Activated CD4-positive, CD25-positive, alpha-beta regulatory T cell treated with anti-CD3 and anti-CD28 coated beads, Interleukin-2, amount 50 U/mL, for 16 hours (primary cell): ENCODE measurements around the gene CRLF1.

Experiments used
- DNase-seq: peaks from one replicate; pipeline ENCODE4 v3.0.0-alpha.2; 2020; ENCODE audit warnings: low read depth, low spot score

CRLF1 gene

DNA sequence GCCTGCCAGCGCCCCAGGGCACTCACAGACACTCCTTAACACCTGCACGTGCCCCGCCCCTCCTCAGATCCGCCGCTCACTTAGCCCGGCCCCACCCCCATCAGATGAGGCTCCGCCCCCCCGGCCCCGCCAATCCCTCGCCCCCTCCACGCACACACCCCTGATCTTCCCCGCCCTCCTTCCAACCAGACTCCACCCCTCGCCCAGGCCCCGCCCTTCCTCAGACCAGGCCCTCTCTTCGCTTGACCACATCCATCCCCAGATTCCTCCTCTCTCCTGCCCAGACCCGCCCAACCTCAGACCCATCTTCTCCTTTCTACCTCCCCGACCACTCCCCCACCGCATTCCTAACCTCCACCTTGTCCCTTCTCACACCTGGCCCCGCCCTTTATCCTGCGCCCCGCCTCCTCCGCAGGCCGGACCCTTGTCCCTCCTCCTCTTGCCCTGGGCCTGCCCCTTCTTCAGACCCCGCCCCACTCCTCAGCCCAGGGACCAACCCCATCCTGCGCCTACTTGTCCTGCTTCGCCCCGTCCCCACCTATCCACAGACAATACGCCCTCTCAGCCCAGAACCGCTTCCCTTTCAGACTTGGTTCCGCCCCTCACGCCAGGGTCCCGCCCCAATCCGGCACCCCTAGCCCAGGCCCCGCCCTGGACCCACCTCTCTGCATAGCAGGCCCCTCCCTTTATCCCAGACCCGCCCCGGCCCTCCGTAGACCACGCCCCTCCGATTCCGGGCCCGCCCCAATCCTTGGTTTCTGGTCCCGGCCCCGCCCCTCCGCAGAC, 29.8 kb upstream of the CRLF1 start:
- peak; percentile 98 for DNase-seq

DNA sequence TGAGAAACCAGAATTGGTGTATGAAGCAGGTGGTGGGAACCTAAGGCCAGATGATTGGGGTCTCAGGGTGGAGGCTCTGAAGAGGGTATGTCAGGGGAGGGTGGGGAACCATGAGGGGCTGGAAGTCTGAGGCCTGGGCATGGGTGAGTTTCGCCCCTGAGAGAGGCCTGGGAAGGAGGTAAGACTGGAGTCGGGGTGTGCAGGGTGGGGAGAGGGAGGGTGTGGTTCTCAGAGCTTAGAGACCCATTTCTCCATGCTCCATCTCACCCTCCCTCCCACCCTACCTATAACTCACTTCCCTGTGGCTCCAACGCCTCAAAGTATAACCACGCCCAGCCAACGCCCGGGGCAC, 29.2 kb upstream of the CRLF1 start:
- no peak for DNase-seq

DNA sequence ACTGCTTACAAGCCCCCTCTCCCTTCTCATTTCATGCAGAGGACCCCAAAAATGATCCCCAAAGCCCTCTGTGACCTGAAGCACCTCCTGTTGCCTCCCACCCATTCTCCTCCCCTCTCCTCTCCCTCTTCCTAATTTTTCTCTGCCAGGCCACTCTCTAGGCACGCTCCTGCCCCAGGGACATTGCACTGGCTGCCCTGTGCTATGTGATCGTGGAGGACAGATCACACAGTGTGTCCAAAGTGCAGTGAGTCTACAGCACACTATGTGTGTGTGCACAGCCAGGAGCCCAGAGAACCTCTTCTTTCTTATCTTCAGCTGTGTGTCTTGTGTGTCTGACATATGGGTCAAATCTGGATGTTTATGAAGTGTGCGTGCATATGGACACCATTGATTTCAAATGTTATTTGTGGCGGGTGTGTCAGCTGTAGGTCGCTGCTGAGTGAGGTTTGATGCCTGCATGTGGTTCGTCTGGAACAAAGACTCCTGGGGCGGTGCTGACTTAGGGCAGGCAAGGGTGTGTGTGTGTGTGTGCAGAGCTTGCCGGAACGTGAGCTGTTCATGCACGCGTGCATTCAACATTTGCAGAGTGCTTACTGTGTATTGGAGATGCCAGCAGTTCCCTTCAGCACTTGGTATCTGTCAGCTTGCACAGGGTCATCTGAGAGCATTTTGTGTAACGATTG, 28.2 kb upstream of the CRLF1 start:
- DNase-seq, result no peak

DNA sequence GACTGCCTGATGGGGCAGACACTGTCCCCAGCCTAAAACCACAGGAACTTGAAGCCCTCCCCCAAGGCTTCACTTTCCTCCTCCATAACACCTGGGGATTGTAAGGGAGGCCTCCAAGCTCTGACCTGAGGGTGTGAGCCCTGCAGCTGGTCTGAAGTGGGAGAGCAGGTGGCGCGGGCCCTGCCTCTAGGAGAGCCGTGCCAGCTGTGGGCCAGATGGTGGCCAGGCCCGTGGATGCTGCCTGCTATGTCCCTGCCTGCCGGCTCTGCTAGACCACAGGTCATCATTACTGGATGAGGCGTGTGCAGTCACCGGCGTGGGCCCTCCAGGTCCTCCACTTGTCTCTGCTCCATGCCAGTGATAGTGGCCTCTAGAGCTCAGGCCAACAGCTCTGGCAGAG, 26.7 kb upstream of the CRLF1 start:
- no peak for DNase-seq

DNA sequence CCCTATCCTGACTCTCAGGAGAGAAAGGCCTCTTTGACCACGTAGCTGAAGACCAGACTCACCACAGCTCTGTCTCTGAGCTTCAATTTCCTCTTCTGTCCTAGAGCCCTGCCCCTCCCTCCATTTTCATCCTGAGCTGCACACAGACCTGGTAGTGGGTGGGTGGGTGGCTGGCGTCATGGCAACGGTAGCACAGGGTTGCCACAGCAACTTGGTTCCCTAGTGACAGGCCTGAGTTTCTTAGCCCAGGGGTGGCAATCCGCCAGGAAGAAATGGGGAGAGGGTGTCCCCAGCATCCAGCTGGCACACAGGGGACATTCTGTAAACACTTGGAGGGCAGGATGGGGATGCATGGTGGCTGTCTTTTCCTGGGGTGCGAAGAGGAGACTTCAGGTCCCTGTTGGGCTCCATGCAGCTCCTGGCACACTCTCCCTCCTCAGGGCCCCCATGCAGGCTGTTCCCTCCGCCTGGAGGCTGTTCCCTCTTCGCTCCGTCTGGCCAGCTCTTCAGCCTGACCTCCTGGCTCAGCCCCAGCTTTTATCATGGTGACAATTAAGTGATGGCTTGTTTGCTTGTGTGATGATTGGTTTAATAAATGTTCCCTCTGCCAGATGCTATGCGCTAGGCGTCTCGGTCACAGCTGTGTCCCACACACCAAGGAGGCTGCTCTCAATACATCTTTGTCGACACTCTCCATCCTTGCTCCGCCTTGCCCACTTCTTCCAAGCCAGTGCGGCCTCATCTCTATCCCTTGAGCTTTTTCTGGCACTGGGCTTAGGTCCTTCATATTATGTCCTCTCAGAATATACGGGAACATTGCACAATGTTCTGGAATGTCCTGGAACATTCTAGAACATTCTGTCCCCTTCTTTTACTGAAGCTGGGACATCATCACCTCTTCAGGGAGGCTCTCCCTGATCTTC, 22.8 kb upstream of the CRLF1 start:
- DNase-seq, result no peak

DNA sequence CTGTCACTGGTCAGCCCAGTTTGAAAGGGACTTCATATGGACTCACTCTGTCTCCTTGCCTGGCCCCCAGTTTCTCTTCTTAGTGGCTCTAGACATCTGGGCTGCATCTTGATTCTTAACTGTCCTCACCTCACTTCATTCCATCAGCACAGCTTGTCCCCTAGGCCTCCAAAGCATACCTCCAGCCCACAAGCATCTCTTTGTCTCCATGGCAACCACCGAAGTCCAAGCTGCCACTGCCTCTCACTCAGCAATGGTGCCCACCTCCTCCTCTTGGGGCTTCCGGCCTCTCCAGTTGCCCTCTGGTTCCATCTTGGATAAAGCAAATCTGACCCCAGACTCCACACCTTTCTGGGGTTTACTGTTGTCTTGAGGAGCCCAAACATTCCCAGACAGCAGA, 20.3 kb upstream of the CRLF1 start:
- DNase-seq, result no peak

DNA sequence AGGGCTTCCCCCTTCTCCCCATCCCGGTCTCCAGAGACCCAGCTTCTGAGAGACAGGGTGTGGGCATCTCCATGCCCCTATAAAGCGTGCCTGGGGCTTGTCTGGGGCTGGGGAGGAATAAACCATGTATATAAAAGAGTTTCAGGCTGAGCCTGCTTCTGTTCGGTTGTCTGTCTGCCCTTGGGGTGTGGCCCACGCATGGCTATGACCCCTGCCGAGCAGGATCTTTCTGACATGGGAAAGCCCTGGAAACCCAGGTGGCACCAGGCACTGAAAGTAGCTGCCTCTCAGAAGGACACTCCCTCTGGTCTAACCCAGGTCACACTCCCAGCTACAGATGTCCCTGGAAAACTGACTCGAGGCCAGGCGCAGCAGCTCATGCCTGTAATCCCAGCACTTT, 14.3 kb upstream of the CRLF1 start:
- no peak for DNase-seq

DNA sequence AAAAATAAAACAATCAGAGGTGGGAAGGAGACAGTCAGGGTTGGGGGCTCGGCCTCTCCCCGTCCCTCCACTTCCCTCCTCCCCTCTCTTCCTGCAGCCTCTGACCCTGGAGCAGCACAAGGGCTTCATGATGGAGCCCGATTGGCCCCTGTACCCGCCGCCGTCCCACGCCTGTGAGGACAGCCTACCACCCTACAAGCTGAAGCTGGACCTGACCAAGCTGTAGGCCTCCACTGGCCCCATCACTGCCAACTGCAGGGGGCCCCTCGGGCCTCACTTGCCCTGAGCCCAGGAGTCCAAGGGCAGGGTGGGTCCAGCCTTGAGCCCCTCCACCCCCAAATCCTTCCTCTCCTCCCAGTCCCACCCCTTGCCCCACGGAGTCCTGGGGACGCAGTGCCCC, 13.7 kb upstream of the CRLF1 start:
- no peak for DNase-seq

DNA sequence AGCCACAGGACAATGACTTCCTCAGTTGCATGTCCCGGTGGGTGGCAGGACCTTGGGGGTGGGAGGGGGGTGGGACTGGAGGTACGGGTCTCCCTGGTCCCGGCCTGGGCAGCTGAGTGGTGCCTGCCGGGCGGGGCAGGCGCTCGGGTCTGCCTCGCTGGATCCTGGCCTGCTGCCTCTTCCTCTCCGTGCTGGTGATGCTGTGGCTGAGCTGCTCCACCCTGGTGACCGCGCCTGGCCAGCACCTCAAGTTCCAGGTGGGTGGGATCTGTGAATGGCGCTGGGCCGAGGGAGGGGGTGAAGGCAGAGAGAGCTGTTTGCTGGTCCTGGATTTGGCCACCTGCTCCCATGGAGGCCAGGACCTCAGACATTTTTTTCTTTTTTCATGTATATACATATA, 11.6 kb upstream of the CRLF1 start:
- DNase-seq, result no peak

DNA sequence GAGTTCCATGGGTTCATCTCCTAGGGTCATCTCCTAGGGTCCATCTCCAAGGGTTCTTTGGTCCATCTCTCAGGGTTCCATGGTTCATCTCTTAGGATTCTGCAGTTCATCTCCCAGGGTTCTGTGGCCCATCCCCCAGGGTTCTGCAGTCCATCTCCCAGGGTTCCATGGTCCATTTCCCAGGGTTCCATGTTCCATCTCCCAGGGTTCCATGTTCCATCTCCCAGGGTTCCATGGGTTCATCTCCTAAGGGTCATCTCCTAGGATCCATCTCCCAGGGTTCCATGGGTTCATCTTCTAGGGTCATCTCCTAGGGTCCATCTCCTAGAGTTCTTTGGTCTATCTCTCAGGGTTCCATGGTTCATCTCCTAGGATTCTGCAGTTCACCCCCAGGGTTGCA, 11.0 kb upstream of the CRLF1 start:
- no peak for DNase-seq

DNA sequence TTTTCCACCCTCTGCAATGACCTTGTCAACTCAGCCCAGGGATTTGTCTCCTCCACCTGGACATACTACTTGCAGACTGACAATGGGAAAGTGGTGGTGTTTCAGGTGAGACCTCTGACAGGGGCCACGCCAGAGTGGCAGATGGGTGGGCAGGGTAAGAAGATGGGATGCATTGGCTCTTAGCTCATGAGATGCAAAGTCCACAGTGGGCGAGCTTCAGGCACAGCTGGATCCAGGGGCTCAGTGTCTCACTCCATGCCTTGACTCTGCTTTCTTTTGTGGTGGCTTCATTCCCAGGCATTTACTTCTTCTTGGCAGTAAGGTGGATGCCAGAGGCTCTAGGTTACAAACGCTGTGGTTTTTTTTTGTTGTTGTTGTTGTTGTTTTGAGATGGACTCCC, 9.4 kb upstream of the CRLF1 start:
- DNase-seq, result no peak

DNA sequence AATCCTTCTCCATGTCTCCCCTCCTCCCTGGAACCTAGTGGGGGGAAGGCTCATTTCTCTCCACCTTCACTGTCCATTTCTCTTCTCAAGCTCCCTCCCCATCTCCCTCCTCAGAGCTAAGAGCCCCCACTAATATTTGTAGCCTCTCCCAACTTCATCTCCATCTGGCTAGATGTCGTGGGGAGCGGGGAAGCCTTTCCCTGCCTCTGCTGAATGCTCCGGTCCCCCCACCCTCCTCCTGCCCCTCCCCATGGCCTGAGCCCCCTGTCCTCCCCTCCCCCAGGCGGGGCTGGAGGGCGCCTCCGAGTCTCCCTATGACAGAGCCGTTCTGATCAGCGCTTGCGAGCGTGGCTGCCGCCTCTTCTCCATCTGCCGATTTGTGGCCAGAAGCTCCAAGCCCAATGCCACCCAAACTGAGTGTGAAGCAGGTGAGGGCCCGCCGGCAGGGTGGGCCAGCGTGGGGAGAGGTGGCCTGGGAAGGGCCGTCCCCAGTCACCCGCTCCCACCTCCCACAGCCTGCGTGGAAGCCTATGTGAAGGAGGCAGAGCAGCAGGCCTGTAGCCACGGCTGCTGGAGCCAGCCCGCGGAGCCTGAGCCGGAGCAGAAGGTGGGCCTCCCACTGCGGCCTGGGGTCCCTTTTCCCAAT, 7.1 kb upstream of the CRLF1 start:
- DNase-seq, result no peak

DNA sequence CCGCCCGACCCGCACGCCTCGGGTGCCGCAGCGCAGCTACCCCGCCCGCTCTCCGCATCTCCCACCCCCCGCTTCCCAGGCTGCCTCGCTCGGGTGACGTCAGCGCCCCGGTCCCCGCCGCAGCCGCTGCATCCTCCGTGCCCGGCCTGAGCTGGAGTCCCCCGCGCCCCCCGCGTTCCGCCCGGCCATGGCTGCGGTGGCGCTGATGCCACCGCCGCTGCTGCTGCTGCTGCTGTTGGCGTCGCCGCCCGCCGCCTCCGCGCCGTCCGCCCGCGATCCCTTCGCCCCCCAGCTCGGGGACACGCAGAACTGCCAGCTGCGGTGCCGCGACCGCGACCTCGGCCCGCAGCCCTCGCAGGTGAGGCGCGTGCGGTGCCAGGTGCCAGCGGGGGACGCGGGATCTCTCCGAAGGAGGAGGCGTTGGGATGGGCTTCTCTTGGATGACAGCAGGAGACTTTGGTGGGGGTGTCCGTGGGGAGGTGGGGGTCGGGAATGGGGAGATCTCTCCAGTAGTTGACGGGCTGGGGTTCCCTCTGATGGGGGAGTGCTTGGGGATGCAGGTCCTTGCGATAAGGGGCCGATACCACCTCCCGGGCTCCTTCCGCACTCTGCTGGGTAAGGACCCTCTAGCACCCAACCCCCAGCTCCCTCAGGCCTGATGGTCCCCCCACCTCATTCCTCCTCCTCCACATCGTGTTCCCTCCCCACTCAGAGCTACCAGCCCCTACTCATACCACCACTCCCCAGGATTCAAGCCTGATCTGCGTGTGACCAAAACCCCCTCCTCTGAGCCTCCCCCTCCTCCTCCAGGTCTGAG, 6.4 kb upstream of the CRLF1 start, which contains the start of gene TMEM59L:
Gene TMEM59L, plus strand, starts transcription at position 99 of the 817 bp plus-strand sequence. Its CDS starts 89 bp downstream, at position 188.
- DNase-seq, result no peak

DNA sequence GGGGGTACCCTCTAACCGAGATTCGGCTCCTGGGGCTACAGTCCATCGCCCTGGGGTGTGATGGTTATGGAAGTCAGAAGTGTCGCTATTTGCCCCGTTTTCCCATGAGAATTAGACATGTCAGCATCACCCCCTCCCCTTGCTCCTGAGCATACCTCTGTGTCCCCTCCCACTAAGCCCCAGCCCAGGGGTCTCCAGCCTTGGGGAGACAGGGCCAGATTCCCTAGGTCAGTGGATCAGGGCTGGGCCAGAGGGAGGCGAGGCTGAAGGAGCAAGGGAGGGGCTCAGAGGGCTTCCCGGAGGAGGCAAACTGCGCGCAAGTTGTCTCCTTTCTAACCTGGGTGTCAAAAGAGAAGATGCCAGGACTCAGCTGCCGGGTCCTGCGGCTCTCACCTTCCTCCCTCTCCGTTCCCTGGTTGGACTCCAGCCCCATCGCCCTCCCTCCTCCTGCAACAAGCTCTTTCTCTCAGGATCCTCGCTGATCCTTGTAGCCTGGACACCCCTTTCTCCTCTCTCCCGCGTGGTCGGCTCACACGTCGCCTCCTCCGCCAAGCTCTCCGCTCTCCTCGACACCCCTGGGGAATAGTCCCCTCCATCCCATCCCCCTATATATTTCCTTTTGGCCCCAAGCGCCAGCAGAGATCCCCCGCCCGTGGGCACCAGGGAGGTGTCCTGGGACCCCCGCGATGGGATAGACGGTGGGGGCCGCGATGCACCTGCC, 5.6 kb upstream of the CRLF1 start:
- no peak for DNase-seq

DNA sequence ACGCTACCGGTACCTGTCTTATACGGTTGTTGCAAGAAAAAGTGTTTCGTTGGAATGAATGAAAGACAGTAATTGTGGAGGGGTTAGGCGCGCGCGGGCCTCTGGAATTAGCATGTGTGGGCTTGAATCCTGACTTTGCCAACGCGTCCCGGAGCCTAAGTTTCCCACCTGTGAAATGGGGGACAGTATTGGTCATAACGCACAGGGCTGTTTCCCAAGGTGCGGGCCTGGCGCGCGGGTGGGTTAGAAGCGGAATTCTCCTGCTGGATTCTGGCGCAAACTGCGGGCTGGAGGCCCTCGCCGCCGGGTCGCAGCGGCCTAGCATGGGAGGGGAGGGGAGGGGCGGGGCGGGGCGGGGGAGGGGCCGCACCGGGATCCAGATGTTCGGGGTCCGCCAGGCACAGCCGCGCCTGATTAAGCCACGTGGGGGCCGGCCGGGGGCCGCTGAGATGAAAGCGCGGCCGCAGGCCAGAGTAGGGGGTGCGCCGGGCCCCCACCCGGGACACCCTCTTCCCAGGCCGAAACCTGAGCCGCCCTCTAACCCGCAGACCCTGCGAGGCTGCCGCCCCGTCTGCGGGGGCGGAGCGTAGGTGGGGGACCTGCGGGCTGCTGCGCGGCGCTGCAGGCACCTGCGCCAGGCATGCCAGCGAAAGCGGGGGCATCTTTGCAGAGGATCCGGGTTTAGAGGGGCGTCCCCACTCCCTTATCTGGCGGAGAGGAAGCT, 4.9 kb upstream of the CRLF1 start:
- no peak for DNase-seq

DNA sequence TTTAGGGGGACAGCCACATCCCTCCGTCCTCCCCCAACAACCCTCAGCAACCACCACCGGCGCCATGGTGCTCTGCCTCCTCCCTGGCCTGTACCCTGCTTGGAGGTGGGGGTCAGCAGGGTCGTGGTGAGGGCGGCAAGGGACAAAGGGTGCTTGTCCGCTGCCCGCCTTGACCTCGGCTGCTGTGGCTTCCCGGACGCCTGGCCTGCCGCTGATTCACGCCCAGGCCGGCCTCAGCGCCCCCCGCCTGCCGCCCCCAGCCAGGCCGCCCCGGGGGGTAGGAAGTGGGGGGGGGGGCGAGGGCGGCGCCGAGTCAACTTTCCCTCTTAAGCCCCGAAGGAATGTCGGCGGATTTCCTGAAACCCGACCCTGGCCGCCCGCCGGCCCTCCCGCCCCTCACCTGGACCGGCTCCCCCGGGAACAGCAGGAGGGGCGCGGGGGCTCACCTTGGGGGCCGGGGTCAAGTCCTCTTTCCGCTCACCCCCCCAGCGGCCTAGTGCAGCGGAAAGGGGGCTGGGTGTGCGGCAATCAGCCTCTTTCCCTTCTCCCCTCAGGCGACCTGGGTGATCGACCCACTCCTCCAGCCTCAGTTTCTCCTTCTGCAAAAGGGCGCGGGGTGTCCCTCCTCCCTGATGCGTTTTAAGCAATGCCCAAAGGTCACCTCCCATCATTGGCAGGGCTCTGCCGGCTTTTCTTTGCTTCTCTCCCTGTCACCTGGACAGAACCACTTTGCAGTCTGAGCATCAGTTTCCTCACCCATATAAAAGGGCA, 4.1 kb upstream of the CRLF1 start:
- no peak for DNase-seq

DNA sequence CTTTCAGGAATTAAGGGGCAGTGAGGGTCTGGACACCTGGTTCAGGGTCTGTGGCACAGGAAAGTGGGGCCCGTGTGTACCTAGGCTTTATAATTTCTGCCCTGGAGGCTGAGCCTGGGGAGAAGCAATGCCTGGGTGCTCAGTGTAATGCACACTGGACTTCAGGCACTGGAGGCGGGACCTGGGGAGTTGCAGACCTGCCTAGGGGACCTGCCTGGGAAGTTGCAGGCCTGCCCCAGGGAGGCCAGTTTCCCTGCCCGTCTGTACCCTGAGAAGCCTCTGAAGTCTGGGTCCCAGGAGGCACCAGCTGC, 3.6 kb upstream of the CRLF1 start:
- no peak for DNase-seq

DNA sequence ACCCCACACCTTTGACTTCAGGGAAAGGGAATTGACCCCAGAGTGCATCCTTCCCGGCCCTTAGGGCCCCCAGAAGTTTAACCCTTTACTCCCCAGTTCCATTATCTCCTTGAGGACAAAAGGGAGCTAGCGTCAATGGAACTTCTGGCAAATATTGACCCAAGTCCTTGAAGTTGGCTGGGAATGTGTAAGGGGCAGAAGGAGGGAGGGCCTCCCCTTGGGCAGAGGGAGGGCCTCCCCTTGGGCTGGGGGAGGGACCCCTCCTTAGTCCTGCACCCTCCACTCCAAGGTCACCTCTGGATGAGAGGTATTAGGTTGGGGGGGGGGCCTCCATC, 3.1 kb upstream of the CRLF1 start:
- DNase-seq, result no peak
